ENCODE measurements around the gene KCNT2. TPM values are rescaled to one million over a fixed set of nuclear protein-coding genes. Genes with fewer than 3 reads are reported as not detected.
"Not testable (repeated sequence)": the region's sequence is repeated elsewhere in the genome, so short reads cannot be mapped to it uniquely, and the experiment has no call there.

Gene KCNT2
- total RNA-seq, 1 experiment from 2014 or later: not detected

DNA sequence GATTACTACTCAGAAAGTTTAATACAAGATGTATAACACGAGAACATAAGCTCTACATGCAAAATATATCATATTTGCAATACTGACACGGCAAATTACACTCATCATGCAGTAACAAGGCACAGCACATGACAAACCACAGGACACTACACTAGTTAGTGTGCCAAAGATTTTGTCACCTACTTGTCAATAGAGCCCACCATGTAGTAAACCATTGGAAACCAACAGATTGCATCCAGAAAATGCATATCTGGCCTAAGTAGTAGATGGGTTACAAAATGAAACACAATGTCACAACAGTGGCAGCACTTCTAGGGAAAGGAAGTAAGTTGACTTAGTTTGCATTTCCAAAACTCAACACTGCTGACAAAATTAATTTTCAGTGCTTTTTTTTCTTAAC lies 288.9 kb downstream of the KCNT2 start:
- DNase-seq (ENCODE audit: low read depth): no peak

DNA sequence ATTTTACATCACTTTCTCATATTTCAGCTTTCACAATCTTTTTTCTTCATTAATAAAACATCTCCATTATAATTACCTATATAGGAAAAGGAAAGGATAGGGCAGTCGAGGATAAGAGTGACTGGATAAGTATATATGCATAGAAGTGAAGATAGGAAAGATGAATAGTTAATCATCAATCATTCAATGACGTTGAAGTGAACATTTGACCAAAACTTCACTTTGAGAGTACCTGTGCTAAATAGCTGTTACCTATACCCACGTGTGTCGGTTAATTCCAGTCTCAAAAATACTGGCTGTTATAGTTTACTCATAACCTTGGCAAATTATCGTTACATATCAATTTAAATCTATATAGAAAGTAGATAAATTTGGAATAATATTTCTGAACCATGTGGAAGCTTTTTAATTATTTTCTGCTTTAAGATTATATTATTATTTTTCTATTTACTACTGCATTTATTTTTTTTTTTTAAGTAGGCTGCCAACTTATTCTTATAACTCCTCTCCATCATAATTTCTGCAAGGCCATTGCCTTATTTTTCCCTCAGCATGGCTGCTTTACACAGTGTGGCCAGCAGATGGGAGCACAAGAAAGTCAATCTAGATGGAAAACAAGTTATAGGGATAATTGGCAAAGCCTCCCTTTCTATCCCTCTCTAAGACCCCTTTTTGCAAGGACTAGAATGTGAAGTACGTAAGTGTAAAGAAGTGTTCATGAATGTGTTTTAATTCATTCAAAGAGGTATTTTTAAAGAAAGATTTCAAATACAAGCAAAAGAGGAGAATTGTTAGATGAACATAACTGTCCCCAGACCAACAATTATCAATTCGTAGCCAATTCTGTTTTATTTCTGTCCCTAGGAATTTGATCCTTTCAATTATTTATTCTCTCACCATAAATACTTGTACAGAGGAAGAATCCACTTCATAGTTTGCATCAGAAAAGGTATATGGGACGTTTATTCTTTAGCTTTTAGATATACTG lies 290.4 kb downstream of the KCNT2 start:
- peak; percentile 32 for DNase-seq (ENCODE audit: low read depth)

DNA sequence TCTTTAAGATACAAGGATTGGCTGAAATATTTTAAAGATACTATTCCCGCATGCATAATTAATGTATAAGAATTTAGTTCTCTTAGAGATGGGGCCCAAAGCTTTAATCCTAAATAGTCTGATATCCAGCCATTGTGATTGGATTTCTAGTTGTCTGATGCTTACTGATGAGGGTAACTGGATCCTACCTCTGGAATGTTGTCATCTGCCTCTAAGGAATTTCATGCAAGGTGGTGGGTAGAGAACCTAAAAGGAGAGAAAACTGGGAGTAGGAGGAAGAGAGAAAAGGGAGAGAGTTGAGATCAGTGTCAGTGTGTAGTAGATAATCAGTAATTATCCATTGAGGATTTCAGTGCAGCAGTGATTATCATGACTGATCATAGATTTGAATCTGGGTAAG lies 295.5 kb downstream of the KCNT2 start:
- no peak for DNase-seq (ENCODE audit: low read depth)

DNA sequence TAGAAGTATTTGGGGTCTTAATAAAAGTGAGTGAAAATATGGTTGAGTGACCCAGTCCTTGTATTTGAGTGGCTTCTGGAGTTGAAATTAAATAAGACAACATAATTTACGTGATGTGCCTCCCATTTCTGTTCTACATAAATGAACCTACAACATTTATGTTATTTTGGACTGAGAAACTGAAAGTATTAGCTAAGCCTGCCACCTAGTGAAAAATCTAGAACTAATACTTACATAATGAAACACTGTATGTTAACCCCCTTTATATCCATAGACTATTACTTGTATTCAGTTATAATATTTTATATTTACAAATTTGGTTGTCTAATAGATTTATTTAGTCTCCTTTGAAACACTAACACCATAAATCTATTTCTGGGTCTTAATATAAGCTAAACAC lies 298.9 kb downstream of the KCNT2 start:
- peak; percentile 41 for DNase-seq (ENCODE audit: low read depth)

DNA sequence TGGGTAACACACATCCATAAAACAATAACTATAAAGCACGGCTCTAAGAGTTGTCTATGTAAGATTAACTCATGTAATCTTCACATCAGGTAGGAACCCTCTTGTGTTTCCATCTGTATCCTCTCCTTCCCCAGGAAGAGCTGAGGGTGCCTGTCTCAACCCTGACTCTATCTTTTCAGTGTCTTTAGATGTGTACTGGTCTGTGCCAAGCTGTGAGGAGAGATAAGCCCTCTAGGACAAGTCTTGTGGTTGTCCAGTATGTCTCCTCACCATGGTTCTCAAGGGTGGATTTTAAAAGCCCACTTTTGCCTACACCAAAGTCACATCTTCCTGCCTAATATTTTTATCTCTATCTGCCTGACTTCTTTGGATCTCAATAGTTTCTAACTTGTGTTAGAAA lies 300.1 kb downstream of the KCNT2 start:
- DNase-seq (ENCODE audit: low read depth): no peak

DNA sequence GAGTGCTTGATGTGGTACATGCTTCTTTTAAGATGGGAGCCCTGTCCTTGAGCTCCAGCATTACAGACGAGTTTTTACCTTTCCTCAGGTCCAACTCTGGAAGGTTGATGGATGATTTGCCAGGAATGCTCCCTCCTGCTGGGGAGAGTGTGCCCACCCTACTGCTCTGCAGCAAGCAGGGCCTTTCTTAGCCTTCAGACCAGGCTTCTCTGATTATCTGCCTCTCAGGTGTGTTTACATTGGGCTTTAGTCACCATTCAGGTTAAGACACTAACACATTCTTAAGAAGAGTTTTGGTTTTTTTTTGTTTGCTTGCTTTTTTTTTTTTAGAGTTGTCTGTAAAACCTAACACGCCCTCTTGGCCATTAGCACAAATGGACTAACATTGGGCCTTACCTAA lies 301.8 kb downstream of the KCNT2 start:
- DNase-seq (ENCODE audit: low read depth): no peak

DNA sequence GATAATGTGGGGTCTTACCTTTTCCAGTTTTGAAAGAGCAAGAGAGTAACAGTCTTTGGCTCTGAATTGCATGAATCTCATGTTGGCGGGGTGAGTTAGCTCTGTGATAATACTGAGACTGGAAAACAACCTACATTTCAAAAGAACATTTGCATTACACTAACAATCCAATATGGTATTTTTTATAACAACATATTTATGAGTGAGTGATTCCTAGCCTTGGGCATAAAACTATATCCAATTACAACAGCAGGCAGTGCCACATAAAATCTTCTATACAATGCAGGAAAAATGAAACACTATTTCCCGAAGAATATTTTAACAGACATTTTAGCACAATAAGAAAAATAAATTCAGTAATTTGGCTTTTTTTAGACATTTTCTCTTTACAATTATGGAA lies 303.0 kb downstream of the KCNT2 start:
- DNase-seq (ENCODE audit: low read depth): no peak

DNA sequence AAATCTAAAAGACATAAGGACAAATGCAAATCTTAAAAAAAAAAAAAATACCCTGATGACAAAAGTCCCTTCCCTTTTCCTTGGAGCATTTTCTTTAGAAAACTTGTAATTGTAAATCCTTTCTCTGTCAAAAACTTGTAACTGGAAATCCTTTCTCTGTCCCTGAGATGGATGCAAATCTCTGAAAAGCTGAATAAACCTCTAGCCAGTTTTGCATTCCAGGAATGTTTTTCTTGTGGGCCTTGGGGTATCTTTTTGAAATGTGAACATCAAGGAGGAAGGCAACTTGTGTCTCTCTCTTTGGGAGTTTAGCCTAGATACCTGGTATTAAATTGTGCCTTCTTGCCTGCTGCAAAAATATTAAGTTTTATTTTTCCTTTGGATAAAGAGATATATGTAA lies 305.3 kb downstream of the KCNT2 start:
- DNase-seq (ENCODE audit: low read depth): no peak

DNA sequence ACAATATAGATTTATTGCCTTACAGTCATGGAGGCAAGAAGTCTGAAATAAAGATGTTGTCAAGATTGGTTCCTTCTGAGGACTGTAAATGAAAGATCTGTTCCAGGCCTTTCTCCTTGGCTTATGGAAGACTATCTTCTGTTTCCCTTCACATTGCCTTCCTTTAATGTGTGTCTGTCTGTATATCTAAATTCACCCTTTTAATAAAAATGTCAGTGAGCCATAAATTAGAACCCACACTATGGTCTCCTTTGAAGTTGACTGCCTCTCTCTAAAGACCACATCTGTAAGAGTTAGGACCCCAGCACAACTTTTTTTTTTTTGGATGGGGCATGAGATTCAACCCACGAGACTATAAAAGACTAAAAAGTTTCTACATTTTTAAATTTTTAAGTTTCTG lies 305.8 kb downstream of the KCNT2 start:
- no peak for DNase-seq (ENCODE audit: low read depth)

DNA sequence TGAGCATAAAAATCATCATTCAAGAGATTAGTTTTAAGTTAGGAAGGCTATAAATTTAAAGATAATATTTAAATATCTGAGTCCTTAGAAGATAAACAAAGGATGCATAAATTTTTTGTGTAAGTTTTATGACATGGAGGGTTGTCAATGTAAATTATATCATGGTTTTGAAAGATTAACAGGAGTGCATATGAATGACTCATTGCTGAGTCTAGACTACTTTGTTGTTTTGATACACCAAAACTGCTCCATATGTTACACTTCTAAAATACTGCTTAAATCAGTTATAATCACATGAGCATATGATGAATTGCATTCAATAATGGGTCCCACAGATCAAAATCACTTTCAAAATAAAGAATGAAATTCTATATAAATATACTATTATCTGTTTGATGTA lies 312.5 kb downstream of the KCNT2 start:
- DNase-seq (ENCODE audit: low read depth): no peak

DNA sequence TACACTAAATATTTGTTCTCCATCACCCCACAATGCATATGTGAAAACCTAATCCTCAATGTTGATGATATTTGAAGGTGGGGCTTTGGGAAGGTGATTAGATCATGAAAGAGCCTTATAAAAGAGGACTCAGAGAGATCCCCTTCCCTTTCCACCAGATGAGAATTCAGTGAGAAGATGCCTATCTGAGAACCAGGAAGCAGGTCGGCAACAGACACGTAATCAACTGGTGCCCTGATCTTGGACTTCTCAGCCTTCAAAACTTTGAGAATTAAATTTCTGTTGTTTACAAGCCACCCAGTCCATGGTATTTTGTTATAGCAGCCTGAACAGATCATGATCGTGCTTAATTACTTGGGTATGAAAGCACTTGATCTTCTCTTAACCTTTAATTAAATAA lies 329.4 kb downstream of the KCNT2 start:
- DNase-seq (ENCODE audit: low read depth): no peak

DNA sequence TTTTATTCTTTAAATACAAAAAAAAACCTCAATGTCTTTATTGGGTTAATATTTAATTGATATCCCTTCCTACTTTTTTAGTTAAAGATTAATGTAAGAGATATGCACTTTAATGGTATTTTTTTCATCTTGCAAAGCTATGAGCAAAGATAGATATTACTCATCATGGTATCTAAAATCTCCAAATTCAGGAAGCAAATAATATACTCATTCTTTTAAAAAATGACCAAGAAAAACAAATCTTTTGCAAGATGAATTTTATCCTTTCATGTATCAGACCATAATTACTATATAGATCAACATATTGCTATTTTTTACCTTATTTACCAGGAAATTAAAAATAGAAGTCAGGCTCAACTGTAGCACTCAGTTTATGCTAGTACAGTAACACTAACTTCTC lies 330.4 kb downstream of the KCNT2 start:
- DNase-seq (ENCODE audit: low read depth): no peak

DNA sequence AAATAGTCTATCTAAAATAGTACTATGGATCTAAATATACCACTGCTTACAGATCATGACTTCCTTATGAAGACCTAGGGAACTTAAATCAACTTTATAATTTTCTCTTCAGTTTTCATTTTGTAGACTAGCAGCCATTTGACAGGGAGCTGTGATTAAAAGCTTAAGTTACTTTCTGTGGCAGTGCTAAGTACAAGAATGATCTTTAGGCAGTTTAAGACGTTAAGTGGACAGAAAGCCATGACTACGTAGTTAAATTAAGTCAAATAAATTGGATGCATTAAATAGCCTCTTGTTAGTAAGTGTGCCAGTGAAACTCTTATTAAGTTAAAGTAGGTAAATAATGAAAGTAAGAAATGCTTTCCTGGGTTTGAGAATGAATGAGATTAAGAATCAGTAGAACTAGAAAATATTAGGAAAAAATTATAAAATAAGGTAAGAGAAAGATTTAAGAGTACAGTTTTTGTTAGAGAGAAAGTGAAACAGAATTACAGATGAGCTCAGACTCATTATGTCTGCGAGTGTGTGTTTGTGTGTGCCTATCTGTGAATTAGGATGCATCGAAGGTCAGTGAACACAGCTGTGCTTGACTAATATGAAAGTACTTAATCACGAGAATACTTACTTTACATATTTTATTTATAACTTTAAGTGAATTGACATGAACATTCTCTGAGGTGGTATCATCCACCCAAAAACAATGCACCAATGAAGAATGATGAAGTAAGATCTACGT lies 336.9 kb downstream of the KCNT2 start:
- DNase-seq (ENCODE audit: low read depth): peak; percentile 13

DNA sequence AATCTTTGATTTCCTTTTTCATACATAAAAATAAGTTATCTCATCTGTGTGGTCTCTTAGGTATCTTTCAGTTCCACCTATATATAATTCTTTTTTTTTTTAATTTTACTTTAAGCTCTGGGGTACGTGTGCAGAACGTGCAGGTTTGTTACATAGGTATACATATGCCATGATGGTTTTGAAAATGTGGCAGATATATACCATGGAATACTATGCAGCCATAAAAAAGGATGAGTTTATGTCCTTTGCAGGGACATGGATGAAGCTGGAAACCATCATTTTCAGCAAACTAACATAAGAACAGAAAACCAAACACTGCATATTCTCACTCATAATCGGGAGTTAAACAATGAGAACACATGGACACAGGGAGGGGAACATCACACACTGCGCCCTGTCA lies 345.2 kb downstream of the KCNT2 start:
- DNase-seq (ENCODE audit: low read depth): not testable (repeated sequence)

DNA sequence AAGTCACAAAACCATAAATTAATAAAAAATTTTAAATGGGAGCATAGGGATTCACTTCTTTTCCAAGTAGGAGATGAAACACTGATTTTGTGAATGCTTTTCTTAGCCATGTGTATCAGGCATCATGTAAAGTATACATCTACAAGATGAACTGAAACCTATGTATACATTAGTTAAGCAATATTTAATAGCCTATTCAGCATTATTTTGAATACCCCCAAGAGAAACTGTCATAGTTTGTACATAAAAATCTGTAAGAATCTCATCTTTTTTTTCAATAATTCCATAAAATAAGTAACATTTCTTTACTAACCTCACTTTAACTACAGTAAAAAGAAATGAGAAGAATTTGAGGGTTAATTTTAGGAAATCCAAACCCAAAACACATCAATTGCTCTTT lies 348.0 kb downstream of the KCNT2 start:
- DNase-seq (ENCODE audit: low read depth): no peak

DNA sequence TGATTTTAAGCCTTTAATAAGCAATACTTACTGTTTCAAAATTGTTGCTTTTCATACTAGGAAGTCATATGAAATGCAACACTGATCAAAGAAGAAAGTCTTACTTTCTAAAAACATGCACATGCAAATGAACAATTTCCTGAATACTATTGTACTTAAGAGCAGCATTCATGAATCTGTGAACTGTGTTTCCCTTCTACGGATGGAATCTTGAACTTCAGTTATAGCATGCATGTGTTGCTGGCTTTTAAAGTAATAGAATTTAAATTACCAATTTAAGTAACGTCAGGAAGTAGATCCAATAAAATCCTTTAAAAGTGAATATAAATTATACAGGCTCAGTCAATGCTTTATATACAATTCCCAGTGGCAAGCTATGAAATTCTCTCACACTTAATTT lies 348.9 kb downstream of the KCNT2 start:
- DNase-seq (ENCODE audit: low read depth): no peak

DNA sequence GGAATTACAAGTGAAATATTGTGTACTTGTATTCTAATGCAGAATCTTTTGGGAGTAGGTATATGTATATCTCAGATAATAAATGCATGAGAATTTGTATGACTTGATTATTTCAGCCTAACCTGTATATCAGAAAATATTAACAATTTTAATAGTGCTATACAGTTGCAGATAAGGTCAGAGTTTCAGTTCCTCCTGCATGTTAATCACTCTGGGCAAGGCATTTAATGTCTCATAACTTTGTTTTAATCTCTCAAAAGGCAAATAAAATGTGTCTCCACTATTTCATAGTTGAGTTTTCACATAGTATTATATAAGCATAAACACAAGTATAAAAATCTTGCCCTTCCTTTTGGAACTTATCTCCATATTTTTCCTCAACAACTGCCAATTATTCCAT lies 352.5 kb downstream of the KCNT2 start:
- DNase-seq (ENCODE audit: low read depth): no peak

DNA sequence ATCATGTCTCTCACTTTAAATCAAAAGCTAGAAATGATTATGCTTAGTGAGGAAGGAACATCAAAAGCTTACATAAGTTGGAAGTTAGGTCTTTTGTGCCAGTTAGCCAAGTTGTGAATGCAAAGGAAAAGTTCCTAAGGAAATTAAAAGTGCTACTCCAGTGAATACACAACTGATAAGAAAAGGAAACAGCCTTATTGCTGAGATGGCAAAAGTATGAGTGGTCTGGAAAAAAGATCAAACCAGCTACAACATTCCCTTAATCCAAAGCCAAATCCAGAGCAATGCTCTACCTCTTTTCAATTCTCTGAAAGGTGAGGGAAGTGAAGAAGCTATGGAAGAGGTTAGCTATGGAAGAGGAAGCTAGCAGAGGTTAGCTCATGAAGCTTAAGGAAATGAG lies 378.7 kb downstream of the KCNT2 start:
- DNase-seq (ENCODE audit: low read depth): no peak

DNA sequence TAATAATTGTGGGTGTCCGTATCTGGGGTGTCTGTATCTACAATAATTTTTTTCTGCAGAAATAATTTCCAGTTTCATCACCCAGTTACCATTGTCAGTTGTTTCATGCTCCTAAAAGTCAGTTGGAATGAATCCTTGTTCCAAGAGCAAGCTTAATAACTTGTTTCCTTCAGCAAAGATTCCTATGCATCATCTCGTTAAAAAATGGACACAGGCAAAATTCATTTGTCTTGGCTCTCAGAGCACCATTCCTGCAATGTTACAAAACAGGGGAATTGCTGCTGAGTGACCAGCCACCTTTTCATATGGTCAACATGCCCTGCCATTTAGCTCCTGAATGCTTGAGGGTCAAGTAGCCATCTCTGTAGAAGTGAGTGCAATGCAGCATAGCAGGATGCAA lies 393.4 kb downstream of the KCNT2 start:
- DNase-seq (ENCODE audit: low read depth): no peak

DNA sequence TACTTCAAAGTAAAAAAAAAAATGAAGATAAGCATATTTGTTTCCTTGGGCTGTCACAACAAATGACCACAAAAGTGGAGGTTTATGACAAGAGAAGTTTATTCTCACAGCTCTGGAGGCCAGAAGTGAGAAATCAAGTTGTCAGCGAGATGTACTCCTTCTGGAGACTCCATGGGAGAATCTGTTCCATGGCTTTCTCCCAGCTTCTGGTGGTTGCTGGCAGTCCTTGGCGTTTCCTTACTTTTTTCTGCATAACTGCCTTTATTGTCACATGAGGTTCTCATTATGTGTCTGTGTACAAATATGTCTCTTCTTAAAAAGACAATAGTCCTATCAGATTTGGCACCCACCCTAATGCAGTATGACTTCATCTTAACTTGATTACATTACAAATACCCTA lies 398.3 kb downstream of the KCNT2 start:
- DNase-seq (ENCODE audit: low read depth): peak; percentile 49

DNA sequence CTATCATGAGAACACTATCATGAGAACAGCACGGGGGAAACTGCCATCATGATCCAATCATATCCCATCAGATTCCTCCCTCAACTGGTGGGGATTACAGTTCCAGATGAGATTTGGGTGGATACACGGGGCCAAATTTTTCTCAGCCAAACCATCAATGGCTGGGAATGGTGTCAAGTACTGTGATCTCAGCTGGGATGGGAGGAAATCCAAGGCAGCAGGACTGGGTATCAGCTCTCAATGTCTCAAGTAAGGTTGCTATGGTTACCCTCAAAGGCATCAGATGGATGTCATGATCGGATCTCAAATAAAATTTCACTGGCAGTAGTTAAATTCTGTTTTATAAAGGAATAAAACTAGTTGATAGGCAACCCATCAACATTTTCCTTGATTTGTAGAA lies 399.0 kb downstream of the KCNT2 start:
- no peak for DNase-seq (ENCODE audit: low read depth)

DNA sequence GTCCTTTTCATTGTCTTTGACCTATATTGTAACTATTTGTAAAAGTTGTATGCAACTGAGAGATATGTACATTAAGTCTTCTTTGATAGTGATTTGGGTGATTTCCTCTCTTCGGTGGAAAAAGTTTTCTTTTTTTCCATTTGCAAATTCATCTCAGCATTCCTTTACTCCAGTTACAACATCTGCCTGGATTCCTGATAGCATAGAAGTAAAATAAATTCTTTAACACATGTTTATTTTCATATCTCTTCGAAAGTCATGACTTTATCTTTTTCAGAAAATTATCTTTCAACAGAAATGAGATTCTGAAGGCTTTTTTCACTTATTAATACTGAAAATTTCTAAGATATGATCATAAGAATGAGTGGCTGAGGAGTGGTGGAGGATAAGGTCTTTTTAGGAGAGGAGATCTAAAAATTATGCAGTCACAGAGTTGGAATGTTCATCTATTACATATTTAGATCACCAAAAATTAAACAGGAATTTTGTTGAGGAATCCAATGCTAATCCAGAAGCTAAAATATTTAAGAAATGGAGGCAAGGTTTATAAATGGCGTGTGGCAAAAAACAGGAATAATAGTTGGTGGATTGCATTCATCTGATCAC lies 400.5 kb downstream of the KCNT2 start:
- DNase-seq (ENCODE audit: low read depth): no peak

DNA sequence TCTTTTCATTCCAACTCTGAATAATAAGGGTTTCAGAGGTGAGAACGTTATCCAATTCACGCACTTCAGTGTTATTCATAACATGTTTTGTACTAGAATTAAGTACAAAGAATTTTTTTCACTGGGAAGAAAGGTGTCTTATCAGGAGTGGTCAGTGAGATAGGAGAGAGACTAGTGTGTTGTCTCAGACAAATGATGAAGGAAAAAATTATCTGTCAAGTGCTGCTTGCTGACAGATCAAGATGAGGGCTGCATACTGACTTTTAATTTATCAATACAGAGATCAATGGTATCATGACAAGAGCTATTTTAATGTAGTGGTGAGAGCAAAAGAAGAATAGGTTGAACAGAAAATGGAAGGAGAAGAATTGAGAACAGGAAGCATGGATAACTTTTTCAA lies 402.4 kb downstream of the KCNT2 start:
- DNase-seq (ENCODE audit: low read depth): no peak
